GM18520 (cell line): Measurements from ENCODE around the gene TBRG4.
"Not testable (repeated sequence)": the region's sequence is repeated elsewhere in the genome, so short reads cannot be mapped to it uniquely, and the experiment has no call there.

Experiments used
- ATAC-seq: cut with Tn5 transposase; IDR thresholded peaks from one replicate; pipeline ENCODE4 v1.9.1; 2021; ENCODE audit not compliant: unreplicated experiment

The TBRG4 gene

DNA sequence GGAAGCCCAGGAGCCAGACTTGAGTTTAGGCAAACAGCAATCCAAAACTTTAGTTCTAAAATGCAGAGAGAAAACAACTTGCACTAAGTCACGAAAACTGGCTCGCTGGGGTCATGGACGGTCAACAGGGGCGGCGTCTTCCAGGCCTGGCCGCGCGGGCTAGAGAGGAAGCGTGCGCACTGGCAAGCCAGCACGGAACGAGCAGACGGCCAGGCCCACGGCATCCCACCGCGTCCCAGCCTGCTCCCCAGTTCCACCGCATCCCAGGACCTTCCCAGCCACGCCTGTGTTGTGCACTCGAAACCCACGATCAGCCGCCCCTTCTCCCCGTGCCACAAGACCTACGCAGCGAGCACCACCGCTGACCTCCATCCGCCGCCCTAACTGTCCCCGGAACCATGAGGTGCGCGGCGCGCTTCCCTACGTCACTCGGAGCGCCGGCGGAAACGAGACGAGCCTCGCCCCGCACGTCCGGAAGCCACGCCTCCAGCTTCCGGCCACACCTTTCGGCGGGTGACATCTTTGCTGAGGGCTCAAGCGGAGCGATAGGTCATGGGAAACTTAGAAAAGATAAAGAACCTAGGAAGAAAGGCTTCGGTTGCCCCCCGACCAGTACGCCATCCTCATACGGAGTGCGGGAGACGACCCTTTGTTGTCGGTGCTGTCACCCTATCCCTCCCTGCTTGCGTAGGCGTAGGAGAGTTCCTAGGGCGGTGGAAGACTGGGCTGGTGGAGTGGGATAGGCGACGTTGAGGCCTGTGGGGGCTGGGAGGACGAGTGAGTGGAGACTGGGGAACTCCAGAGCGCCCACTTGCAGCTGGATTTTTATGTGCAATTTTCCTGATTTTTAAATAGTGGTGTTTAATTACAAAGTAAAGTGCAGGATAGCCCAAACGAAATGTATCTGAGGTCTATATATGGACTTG is at the start of gene TBRG4:
Gene TBRG4, minus strand, starts transcription at position 400 of the 926 bp plus-strand sequence. CDS start 2,460 bp downstream, outside the sequence.
- ATAC-seq = peak; percentile 93

DNA sequence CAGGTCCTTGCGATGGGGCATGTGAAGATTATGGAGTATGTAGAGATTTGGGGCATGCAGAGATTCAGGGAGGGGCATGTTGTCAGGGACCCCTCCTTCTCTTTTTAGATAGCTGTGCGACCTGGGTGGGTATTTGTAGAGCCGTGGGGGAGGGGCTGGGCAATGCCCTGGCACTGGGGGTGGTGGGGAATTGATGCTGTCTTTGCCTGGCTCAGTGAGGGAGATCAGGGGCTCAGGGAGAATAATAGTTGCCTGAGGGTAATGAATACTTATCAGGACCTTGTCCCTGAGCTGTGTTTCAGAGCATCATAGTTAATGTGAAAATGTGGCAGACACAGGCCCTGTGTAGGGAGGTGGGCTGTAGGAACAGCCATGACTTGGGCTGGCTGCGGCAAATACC is 49.6 kb upstream of the TBRG4 start:
- no peak for ATAC-seq

DNA sequence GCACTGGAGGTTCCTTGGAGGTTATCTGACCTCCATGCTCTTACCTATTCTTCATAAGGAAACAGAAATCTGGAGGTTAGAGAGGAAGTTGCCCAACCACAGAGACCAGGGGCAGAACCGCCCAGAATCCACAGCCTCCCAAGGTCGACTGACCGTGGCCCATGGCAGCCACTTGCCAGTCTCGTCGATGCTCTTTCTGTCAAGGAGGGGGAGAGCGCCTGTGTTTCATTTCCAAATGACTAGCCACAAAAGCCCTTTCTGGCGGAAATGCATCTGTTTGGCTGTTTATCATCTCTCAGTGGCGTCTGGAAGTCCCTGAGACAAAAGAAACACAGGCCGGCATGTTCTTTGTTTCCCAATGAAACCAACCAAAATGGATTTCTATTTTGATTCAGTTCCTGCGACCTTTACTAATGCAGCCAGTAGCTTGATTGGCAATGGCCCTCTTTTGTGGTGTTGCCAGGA is 49.0 kb upstream of the TBRG4 start:
- ATAC-seq = peak; percentile 52

DNA sequence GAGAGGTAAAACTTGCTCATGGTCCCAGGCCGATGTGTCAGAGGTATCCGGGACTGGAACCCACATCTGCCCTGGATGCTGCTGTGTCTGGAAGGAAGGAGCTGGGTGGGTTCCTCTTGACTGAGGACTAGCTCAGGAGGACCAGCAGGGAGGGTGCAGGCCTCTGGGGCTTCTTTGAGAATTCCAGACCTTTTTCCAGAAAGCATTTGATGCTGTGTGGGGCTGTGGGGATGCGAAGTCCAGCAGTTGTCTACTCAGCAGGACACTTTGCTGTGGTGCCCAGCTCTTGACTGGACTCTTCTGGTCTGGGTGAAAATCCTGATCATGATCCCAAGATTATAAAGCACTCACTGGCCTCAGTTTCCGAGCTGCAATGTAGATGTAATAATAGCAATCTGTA is 47.8 kb upstream of the TBRG4 start:
- ATAC-seq = no peak

DNA sequence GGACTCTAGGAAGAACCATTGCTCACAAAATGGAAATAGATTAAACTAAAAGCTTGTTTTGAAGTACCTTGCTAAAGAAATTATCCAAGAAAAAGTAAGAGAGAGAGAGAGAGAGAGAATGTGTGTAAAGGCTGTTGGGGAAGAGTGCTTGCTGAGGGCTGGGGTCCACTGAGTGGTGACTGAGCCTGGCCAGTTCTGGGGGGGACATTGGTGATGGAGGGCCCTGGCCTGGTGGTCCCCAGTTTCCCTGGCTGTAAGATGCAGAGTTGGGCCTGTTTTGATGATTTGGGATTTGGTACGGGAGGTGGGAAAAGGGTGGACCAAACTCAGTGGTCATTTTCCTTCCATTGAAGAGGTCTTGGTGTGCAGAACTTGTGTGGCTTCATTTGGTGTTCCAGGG is 47.0 kb upstream of the TBRG4 start:
- ATAC-seq = no peak

DNA sequence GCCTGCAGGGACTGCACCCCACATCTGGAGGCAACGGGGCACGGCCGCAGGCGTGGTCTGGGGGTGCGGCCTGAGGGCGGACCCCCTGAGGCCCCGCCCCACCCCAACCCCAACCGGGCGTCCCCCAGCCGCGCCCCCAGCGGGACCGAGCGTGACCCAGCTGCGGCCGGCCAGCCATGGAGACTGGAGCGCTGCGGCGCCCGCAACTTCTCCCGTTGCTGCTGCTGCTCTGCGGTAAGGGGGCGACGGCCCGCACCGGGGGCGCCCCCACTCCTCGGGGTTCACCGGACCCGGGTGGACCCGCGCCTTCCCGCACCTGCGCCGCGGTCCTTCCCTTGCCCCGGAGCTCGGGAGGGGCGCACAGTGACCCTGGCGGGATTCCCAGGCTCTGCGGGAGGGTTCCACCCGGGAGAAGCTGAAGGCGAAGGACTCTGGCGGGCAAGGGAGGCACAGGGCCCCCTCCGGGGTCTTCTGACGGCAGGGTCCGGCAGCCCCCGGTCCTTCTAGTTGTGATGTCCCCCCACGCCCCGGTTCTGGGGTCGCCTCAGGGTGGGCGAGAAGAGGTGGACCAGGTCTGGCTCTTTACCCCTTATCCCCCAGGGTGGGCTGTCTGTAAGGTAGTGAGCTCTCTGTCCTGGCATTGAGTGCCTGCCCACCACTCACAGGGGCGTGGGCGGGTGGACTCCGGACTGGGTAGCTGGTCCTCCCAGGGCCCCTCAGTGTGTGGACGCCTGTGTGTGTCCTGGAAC is 46.3 kb upstream of the TBRG4 start, which contains the start of gene RAMP3:
Gene RAMP3, plus strand, starts transcription at position 139 of the 749 bp plus-strand sequence. Its CDS starts 38 bp downstream, at position 177.
- no peak for ATAC-seq

DNA sequence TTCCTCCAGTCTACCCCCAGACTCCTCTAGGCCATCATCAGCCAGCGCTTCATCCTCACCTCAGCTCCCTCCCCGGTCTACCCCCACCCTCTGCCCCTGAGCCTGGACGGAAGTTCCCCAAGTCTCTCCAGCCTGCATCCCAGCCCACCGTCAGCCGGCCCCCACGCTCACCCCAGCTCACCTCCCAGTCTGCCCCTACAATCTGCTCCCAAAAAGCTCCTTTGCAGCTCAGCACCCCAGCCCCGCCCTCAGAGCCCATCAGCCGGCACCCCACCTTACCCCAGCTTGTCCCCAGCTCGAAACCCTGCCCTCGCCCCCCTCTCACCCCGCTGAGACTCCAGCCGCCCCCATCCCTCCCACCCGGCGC is 45.8 kb upstream of the TBRG4 start:
- no peak for ATAC-seq

DNA sequence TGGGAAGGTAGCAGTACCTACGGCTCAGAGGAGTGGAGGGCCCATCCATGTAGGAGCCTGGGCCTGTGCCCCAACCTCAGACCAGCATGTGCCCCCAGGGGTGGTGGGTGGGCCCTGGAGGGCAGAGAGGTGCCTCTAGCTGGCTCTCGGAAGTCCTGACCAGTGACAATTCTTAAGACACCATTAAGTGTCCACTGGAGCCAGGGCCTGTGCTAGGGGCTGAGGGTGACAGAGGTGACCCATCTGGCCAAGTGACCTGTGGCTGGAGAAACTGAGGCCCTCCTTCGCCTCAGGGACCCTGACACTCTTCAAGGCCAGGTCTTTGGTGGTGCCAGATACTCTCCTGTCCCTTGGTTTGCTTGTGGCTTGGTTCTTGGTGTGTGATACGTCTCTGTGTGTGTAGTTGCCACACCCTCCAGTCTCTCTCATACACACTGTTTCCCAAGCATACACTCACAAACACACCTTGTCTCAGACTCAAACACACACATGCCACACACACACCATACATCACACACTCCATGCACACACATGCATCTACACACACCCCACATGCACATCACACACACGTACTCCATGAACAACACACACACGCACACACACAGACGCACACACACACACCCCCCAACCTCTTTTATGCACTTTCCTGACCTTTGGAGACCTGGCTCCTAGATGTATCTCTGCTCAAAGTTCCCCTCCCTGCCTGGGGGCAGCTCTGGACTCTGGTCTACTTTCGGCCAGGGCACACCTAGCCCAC is 45.2 kb upstream of the TBRG4 start:
- no peak for ATAC-seq

DNA sequence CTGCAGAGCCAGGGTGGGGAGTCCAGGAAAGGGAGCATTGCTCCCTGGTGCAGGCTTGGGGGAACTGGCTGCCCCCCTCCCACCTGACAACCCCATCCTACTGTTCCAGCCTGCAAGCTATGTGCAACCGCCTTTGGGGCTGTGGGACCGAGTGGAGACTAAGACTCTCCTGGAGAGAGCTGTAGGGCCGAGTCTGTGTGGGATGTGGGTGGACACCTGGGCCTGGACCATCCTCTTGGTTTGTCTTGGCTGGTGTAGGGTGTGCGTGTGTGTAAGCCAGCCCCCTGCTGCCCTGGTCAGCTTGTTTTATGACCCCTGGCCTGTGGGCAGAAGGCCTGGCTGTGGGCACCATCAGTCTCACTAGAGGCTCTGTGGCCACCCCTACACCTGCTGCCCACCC is 44.4 kb upstream of the TBRG4 start:
- ATAC-seq = no peak

DNA sequence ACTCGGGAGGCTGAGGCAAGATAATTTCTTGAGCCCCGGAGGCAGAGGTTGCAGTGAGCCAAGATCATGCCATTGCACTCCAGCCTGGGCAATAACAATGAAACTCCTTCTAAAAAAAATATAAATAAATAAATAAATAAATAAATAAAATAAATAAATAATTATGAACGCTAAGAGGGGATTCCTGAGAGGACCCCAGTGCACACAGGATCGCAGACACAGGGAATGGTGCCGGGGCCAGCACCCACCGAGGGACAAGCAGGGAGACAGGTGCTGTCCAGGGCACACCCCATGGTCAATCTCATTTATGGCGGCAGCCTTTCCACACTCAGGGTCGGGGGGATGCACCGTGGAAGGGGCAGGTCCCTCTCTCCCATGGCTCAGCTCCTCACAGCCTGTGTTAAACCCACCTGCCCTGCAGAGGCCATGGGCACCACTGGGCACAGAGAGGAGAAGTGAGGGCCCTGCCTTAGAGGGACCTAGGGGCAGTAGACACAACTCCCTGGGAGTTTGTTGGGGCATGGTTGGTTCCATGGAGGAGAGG is 43.9 kb upstream of the TBRG4 start:
- ATAC-seq = no peak

DNA sequence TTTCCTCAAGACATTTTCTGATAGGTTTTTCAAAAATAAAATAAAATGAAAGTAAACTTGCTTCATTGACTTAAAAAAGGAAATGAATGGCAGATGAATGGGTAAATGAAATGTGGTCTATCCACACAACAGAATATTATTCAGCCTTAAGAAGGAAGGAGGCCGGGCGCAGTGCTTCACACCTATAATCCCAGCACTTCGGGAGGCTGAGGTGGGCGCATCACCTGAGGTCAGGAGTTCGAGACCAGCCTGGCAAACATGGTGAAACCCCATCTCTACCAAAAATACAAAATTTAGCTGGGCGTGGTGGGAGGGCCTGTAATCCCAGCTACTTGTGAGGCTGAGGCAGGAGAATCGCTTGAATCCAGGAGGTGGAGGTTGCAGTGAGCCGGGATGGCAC is 42.4 kb upstream of the TBRG4 start:
- not testable (repeated sequence) for ATAC-seq

DNA sequence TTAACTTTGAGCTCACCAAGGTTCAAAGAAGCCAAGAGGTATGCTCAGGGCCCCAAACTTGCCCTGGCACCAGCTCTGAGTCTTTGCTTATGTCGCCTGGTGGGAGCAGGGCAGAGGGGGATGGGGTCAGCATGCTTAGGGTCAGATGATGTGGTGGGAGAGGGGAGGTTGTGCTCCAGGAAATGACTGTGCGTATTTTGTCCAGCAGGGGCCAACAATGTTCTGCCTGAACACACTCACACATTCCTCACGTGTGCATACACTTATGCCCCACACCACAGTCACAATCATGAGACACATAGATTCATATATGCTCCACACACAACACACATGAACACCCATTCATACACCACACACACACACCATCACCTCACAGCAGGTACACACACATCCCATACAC is 41.7 kb upstream of the TBRG4 start:
- no peak for ATAC-seq

DNA sequence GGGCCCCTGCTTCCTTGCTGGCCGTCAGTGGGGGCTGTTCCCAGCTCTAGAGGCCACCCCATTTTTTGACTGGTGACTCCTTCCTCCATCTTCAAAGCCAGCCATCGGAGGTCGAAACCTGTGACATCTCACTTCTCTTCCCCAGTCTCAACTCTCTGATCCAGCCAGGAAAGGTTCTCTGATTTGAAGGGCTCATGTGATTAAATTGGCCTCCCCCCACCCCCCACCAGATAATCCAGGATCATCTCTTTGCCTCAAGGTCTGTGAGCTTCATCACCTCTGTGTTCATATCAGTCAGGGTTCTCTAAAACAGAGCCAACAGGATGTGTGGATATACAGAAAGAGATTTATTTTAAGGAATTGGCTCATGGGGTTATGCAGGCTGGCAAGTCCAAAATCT is 40.5 kb upstream of the TBRG4 start:
- ATAC-seq = no peak

DNA sequence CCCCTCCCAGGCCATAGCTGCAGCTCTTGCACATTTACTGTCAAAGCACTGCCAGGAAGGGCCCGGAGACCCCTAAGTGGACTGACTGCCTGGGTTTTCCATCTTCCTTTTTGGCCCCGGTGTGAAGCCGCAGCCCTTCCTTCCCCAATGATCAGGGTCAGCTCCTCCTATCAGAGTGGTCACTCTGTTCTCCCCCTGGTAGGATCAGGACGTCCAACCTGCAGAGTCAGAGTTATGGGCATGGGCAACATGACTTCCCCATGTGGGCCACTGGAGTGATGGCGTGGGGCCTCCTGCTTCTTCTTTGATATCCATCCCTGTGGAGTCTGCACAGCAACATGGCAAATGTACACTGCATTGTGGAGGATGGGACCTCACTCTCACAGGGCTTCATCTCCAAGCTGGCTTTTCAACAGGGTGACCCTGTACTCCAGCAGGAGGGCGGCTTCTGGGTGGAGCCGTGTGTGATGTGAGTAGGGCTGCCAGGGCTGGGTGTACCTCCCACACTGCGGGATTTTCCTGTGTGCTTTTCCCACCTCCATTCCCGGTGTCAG is 39.7 kb upstream of the TBRG4 start:
- ATAC-seq = no peak

DNA sequence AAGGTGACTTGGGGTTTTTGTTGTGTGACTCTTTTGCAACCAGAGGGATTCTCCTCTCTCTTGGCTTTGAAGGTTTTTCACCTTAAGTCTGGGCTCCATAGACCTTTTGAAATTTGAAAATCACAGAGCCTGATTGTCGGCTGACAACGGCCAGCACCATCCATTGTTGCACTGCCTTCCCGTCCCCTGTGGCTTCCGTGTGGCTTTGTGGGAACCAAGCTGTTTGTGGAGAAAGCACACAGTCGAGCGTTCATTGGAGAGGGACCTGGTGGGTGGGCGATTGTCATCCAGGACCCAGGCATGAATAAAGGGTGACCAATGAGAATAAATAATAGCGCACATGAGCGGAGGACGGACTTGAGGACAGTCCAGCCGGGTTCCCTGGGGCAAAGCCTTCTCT is 38.7 kb upstream of the TBRG4 start:
- ATAC-seq = no peak

DNA sequence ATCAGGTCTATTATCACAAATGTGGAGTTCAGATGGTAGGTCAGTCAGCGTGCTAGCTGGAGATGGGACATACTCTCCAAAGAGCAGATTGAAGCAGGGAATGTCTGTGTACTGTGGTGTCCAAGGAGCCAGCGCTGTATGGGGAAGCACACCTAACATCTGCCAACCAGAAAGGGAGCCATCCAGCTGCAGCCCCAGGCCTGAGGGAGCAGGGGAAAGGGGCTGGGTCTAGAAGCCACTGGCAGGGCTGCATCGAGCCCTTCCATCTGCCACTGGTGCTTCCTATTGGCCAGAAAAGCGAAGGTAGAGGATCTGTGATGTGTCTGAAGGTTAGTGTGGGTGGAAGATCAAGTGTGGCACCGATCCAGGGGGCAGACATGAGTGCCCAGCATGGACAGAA is 38.1 kb upstream of the TBRG4 start:
- ATAC-seq = no peak

DNA sequence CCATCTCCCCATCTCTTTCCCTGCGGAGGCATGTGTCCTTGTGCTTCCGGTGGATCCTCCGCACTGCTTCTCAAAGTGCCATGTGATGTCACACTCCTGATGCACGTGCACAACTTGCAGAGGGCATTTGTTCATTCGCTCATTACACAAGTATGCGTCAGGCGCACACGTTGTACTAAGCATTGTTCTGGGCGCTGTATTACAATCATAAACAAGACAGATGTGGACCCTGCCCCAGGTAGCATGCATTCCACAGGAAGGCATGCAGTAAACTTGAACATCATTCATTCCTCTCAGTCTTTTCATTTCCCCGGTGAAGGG is 37.1 kb upstream of the TBRG4 start:
- ATAC-seq = no peak

DNA sequence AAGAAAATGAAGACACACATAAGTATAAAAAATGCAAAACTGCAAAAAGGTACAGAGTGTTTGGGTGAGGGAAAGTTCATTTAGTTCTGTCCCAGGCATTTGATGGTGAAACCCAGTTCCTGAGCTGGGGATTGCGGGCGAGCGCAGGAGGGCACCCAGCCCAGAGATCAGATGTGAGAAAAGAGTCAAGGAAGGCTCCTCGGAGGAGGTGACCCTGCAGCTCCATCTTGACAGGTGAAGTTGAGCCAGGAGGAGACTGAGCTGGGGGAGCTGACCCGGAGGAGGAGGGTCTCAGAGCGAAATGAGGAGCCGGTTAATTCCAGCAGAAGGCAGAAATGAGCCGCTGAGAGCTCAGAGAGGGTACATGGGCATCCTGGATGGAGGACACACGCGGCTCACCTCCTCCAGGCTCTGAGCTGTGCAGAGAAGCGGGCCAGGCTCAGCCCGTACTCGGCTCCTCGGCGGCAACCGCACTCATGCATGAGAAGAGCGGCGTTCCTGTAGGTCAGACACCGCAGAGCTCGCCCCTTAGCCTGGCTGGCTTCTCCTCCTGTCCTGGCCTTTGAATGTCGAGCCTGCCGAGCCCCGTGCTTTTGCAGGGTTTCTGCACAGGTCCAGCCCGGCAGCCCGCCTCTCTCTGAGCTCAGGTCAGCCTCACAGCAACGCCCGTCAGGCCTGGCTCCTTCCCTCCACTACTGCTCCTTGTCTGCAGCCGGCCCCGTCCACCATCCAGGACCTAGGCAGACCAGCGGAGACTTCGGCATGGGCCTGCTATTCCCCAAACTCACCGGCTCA is 36.6 kb upstream of the TBRG4 start:
- ATAC-seq = no peak

DNA sequence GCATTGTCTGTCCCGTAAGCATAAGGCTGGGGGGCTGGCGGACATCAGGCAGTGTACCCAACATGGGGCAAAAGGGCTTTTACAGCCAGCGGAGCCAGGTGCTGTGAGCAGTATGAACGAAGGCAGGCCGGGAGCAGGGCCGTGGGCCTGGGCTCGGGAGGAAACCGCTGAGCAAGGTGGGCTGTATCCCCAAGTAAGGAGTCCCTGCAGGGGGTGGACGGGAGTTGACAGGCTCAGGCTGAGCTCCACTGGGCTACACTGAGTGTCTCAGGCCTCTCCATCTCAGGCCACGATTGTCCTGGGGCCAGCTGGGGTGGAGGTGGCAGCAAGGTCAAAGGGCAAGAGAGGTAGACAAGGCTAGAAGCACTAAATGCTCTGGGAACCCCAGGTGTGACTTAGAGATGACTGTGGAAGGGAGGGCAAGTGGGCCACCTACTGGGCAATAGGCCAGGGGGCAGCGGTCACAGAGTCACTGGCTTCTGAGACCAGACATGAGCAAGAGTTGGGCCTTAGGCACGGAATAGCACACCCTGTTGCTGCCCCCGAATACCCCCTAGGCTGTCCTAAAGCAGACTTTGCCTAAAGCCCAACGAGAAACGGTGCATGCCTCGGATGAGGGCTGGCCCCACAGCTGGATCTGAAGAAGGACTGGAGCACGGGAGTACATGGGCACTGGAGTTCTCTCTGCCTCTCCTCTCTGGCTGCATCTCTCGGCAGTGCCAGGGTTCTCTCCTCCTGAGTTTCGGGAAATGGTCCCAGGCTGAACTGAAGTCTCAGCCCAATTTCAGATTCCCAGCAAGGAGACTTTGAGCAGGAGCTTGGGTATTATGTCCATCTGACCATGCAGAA is 35.3 kb upstream of the TBRG4 start:
- ATAC-seq = no peak
